Activated CD4-positive, alpha-beta T cell treated with anti-CD3 and anti-CD28 coated beads, Interleukin-2, Interleukin-6, amounts not matched to agents 100 ng/mL and 50 ng/mL, durations not matched to agents 16 hours and 8 hours (primary cell): Measurements from ENCODE around the gene AEBP1.

Source experiments
- DNase-seq: peaks from one replicate; pipeline ENCODE4 v3.0.0-alpha.2; 2020

The AEBP1 gene

DNA sequence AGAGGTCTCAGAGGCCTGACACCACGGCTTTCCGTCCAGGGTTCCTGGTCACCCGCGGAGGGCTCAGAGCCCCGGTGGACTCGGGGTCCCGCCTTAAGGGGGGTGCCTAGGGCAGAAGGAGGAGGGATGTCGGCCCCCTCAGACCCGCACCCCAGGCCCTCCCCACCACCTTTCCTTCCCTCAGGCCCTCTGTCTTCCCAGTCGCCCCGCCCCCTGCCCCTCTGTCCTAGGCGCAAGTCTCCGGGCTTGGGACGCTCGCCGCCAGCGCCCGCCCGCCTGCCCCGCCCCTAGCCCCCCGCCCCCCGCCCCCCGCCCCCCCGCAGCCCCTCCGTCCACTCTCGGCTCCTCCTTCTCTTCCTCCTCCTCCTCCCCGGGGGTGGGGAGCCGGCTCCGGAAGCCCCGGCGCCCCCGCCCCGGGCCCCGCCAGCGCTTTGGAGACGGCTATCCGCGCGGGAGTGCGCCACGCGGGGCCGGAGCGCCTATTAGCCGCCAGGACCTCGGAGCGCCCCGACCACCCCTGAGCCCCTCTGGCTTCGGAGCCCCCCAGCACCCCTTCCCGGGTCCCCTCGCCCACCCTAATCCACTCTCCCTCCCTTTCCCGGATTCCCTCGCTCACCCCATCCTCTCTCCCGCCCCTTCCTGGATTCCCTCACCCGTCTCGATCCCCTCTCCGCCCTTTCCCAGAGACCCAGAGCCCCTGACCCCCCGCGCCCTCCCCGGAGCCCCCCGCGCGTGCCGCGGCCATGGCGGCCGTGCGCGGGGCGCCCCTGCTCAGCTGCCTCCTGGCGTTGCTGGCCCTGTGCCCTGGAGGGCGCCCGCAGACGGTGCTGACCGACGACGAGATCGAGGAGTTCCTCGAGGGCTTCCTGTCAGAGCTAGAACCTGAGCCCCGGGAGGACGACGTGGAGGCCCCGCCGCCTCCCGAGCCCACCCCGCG, at the start of gene AEBP1:
Gene AEBP1, plus strand, starts transcription at position 423 of the 937 bp plus-strand sequence. Its CDS starts 321 bp downstream, at position 744.
- DNase-seq = no peak

DNA sequence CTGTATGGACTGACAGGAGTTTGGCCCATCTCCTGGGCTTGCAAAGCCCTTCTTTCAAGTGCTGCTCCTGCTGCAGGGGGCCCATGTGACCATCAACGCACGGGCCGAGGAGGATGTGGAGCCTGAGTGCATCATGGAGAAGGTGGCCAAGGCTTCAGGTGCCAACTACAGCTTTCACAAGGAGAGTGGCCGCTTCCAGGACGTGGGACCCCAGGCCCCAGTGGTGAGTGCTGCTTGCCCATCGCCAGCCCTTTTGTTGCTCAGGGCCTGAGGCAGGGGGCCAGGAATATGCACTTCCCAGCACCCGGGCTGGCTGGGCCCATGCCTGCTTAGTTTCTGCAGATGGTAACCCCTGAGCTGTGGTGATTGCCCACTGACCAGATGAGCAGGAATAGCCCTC, 47.5 kb upstream of the AEBP1 start:
- no peak for DNase-seq

DNA sequence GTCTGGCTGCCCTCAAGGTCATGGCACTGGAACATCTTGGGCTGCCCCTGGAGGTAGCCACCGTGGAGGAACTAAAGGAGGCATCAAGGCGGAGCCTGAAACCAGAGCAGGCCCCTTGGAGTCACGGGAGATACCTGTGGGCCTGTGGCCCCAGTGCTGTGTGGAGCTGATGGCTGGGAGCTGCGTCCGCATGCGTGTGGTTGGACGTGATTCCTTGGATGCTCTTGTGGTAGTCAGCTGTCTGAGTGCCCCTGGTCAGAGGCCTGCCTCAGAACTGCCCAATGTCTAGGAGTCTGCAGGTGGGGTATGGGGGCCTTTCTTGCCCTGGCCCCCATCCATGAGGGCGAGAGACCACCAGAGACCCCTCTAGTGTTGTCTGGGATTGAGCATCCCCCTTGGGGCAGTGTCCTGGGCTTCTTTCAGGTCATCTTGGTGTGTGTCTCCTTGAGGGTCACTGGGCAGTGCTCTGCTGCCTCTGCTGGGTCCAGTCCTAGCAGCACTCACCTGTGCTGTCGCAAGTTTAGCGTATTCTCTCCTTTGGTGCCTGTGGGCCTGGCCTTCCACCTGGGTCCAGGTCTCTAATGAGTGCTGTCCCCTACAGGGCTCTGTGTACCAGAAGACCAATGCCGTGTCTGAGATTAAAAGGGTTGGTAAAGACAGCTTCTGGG, 46.8 kb upstream of the AEBP1 start:
- no peak for DNase-seq

- no peak for DNase-seq
Observed at GRCh38 chr7:44057849-44058758, 46.0 kb upstream of the AEBP1 start.

DNA sequence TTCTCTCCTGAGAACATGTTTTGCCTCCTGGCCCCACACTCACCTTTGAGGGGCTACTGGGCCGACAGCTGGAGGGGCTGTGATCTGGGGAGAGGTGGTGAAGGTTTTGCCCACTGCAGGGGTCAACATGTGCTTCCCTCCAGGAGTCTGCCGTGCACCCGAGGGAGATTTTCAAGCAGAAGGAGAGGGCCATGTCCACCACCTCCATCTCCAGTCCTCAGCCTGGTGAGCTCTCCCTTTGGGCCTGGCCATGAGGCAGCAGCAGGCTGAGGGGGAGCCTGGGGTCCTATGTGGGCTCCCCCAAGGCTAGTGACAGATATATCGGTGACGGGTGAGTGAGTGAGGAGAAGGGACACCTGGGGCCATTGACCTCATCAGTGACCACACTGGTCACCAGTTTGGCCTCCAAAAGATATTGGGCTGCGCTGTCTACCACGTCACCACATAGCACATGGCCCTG, 45.4 kb upstream of the AEBP1 start:
- no peak for DNase-seq

- no peak for DNase-seq
Observed at GRCh38 chr7:44059219-44060090, 44.7 kb upstream of the AEBP1 start.

DNA sequence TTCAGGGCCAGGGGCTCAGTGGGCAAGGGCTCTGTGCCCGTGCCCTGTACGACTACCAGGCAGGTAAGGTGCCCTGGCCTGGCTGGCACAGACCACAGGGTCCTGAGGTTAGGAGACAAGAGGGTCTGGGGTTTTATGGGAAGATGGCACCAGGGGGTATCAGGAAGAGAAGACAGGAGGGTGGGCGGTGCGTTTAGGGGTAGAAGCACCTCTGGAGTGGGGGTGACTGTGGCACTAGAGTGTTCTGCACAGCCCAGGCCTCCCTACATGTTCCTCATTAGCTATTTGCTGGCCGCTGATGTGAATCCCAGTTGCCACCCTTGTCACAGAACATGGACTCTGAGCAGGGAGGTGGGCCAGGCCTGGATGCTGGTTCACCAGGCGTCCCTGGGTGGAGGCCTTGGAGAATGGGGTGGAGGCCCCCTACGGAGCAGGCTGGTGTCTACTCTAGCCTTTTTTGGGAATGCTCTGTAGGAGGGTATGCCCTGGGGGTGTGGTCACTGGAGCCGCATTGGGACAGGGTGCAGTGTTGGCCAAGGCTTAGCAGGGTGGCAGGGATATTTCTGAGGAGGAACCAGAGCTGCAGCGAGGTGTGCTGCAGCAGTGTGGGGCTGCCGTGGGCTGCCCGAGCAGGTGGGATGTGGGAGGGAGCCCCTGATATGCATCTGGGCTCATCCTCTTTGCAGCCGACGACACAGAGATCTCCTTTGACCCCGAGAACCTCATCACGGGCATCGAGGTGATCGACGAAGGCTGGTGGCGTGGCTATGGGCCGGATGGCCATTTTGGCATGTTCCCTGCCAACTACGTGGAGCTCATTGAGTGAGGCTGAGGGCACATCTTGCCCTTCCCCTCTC, 43.8 kb upstream of the AEBP1 start:
- no peak for DNase-seq

GRCh38 chr7:44060948-44061644, 43.0 kb upstream of the AEBP1 start:
- no peak for DNase-seq

DNA sequence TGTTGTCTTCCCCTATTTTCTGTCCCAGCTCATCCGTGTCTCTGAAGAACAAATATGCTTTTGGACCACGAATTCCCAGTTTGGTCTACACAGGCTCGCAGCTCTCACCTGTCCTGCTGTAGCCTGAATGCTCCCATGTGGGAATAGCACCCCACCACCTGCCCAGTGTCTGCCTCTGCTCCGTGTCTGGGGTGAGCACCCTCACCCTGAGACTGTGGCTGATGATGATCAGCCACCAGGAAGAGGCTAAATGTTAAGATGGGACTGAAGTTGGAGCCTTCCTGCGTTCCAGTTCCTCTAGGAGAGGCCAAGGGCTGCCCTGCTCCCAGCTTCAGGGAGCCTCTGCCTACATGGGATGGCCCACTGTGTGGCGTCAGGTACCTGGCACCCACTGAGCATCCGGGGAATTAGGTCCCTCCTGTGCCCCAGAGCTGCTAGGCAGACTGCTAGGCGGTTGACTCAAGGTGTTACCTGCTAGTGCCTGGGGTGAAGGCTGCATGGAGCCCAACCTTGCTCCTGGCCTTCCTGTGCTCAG, 42.4 kb upstream of the AEBP1 start:
- DNase-seq = no peak

DNA sequence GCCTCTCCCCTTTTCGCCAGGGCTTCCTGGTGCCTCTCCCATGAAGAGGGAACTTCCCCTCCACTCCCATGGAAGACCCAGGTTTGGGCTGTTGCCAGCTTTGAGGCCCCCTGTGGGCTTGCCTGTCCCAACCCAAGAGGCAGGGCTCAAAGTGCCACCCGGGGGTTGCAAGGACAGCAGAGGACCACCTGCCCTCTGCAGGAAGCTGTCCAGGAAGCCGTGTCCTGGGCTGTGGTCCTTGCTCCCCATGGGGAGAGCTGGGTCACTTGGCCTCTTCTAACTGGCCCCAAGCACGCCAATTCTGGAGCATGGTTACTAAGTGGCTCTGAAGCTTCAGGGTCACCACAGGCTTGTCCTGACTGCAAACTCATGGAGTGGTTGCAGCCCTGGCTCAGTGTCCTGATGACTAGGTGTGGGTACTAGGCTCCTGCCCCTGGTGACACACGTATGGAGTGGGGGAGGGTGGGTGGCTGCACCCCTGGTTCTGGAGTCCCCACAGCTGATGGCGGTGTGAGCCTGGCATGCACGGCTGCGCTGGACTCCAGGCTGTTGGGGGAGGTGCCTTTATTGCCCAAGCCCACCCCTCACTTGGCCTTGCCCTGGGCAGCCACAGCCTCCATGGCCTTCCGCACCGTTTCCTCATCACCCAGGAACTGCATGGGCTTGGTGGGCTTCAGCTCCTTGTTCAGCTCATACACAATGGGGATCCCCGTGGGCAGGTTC, 41.8 kb upstream of the AEBP1 start:
- DNase-seq = no peak

DNA sequence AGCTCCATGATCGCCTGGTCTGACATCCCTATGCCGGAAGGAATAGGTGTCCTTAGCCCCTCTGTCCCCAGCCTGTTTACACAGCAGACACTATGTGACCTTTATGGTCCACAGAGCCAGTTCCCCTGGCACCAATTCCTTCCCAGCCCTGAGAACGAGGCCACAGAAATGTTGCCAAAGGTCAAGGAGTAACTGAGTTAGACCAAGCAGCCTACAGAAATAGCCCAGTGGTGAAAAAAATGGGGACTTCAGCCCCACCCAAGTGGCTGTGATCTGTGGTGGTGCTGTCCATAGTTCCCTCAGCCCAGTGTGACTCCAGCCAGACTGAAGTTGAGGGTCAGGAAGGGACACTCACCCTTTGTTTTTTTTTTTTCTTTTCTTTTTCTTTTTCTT, 41.2 kb upstream of the AEBP1 start:
- DNase-seq = no peak

GRCh38 chr7:44063547-44063893, 40.6 kb upstream of the AEBP1 start:
- no peak for DNase-seq

- DNase-seq = no peak
Observed at GRCh38 chr7:44063894-44064651, 40.1 kb upstream of the AEBP1 start.

GRCh38 chr7:44064791-44065430, 39.2 kb upstream of the AEBP1 start:
- peak; percentile 22 for DNase-seq

- DNase-seq = peak; percentile 41
Observed at GRCh38 chr7:44065431-44066110, 38.6 kb upstream of the AEBP1 start, which contains the start of gene PGAM2. TSS of gene PGAM2 (minus strand) at chr7:44065567. CDS start at chr7:44065529, 38 bp downstream.

DNA sequence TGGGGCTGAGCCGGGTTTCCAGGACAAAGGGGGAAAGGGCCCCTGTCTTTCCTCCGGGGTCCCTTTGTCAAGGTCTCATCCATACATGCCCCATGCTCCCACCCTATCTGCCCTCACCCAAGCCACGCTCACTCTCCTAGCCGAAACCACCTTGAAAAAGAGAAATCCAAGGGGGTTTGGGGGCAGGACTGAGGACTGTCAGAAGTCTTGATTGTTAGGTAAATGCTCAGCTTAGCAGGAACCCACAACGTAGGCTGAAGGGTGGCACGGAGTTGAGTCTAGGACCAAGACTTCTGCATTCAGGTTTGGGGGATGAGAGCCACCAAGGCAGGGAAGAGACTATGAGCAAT, 38.1 kb upstream of the AEBP1 start:
- DNase-seq = no peak

DNA sequence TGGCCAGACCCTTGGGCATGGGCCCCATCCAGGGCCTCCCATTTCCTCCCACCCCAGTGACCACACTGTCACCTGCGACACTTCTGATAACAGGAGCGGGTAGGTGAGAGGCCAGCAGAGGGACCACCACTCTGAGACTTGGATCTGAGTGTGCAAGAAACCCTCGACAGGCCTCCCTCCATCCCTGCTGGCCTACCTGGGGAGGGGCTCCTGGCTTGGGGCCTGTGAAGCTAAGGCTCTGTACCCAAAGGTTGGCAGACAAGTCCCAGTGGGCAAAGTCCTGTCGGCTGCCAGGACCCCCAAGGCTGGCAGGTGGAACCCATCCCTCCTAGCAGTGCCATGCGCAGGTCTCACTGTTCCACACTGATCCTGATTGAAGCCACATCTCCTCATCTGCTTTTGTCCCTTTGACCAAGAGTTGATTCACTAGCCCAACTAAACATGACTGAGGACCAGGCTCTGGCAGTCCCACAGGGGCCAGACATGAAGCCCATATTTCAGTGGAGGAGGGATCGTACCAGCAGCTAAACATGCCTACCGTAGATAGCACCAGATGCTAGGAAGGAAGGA, 37.6 kb upstream of the AEBP1 start:
- DNase-seq = no peak
